Activated B cell treated with CpG ODN at 0.5 μM for 24 hours (primary cell): Measurements from ENCODE around the gene CHSY3. TPM values are rescaled to one million over a fixed set of nuclear protein-coding genes. Genes with fewer than 3 reads are reported as not detected.

Experiments used
- ATAC-seq: fragments of 200-7000 bp; cut with Tn5 transposase; one replicate; pipeline ENCODE4 v1.10.0; 2021; ENCODE audit warnings: low read depth, mild to moderate bottlenecking, moderate library complexity
- CTCF ChIA-PET: fragments of 350-600 bp; sonication (Branson Sonifier 250); formaldehyde crosslinking; loops from one replicate; lab custom pipeline; 2021; ENCODE audit warnings: antibody characterized with exemption; lab: Charles Lee
- POLR2A ChIA-PET: fragments of 350-600 bp; sonication (Branson Sonifier 250); formaldehyde crosslinking; loops from one replicate; lab custom pipeline; 2021; ENCODE audit warnings: antibody characterized with exemption; lab: Charles Lee
- DNase-seq: peaks from one replicate; pipeline ENCODE4 v3.0.0; 2022
- H3K27ac Mint-ChIP-seq: one replicate; pipeline ENCODE4 v1.8.0; 2020; ENCODE audit warnings: mixed read lengths
- H3K27me3 Mint-ChIP-seq: one replicate; pipeline ENCODE4 v1.8.0; 2021; ENCODE audit warnings: mixed read lengths
- H3K36me3 Mint-ChIP-seq: one replicate; pipeline ENCODE4 v1.8.0; 2021; ENCODE audit warnings: low read depth, mixed read lengths
- H3K4me1 Mint-ChIP-seq: one replicate; pipeline ENCODE4 v1.8.0; 2021; ENCODE audit warnings: mixed read lengths
- H3K4me3 Mint-ChIP-seq: one replicate; pipeline ENCODE4 v1.8.0; 2020; ENCODE audit warnings: mild to moderate bottlenecking, mixed read lengths
- H3K9me3 Mint-ChIP-seq: one replicate; pipeline ENCODE4 v1.8.0; 2020; ENCODE audit warnings: mixed read lengths
- intact Hi-C: fragments of 100-400 bp; cut with micrococcal nuclease; formaldehyde crosslinking; loops from one replicate; pipeline ENCODE4 v1.15.1; 2024
- total RNA-seq: library from RNA; stranded (reverse); gene quantifications from 2 replicates; pipeline ENCODE4 v1.2.3, GENCODE V29; 2022
- TF ChIP-seq, protein P1 (sequence below): fragments of 200-600 bp; IDR thresholded peaks from one replicate; pipeline ENCODE4 v1.8.0; 2022; ENCODE audit warnings: antibody characterized with exemption, mild to moderate bottlenecking

CHSY3 gene
- total RNA-seq, 1 donor from 2014 or later: not detected

GRCh38 chr5:130158036-130158435 lies 253.8 kb downstream of the CHSY3 start:
- Mint-ChIP-seq H3K36me3 (no peaks in the 10 kb centered on the region), H3K9me3 (peaks cover 3% of the 10 kb centered on the region), H3K27ac (no peak overlapping the region), H3K4me3 (no peak overlapping the region), H3K27me3 (no peaks in the 10 kb centered on the region), H3K4me1 (no peaks in the 10 kb centered on the region)
- TF ChIP-seq, protein P1, sequence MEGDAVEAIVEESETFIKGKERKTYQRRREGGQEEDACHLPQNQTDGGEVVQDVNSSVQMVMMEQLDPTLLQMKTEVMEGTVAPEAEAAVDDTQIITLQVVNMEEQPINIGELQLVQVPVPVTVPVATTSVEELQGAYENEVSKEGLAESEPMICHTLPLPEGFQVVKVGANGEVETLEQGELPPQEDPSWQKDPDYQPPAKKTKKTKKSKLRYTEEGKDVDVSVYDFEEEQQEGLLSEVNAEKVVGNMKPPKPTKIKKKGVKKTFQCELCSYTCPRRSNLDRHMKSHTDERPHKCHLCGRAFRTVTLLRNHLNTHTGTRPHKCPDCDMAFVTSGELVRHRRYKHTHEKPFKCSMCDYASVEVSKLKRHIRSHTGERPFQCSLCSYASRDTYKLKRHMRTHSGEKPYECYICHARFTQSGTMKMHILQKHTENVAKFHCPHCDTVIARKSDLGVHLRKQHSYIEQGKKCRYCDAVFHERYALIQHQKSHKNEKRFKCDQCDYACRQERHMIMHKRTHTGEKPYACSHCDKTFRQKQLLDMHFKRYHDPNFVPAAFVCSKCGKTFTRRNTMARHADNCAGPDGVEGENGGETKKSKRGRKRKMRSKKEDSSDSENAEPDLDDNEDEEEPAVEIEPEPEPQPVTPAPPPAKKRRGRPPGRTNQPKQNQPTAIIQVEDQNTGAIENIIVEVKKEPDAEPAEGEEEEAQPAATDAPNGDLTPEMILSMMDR: no peak
- intact Hi-C loops: no loop called here
- DNase-seq: no peak
- no peak for ATAC-seq
- ChIA-PET CTCF (no interaction called here), POLR2A (no interaction called here)

DNA sequence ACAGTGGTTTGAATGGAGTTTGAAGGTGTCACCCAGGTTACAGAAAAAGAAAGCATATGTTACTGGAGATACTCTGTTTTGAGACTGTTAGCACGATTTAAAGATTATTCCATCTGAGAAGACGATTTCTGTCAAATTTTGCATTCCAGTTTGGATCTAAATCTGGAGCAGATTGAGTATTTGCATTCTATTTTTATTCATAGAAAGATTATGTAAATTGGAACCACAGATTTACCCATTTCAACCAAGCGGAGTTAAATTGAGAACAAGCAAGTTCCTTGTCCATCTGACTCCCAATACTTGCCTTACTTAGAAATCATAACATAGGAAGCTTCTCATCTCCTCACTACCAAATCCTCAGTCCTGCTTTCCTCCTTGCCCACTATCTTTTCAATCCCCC lies 255.7 kb downstream of the CHSY3 start:
- ChIA-PET POLR2A (no interaction called here), CTCF (no interaction called here)
- Mint-ChIP-seq H3K27me3 (no peaks in the 10 kb centered on the region), H3K4me1 (no peaks in the 10 kb centered on the region), H3K9me3 (peaks cover 3% of the 10 kb centered on the region), H3K27ac (no peak overlapping the region), H3K36me3 (no peaks in the 10 kb centered on the region), H3K4me3 (no peak overlapping the region)
- no peak for DNase-seq
- TF ChIP-seq, protein P1: no peak
- intact Hi-C loops: no loop called here
- ATAC-seq: no peak

DNA sequence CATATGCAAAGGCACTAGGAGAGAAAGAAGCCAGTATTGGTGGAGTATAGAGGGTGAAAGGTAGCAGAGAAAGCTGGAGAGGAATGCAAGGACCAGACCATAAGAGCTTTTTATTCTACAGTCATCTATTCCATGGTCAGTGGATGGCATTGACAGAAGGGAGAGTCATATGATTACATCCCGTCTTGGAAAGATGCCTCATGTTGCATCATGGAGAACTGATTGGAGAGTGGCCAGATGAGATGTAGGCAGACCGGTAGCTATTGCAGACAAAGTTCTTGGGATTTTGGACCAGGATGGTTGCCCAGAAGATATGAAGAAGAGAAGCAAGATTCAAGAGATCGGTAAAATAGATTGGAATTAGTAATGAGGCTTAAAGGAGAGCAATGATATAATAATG lies 260.7 kb downstream of the CHSY3 start:
- no peaks in the 10 kb centered on the region for H3K36me3 Mint-ChIP-seq
- no peaks in the 10 kb centered on the region for H3K27me3 Mint-ChIP-seq
- no peak overlapping the region for H3K4me3 Mint-ChIP-seq
- H3K27ac Mint-ChIP-seq: no peak overlapping the region
- ChIA-PET CTCF (no interaction called here), POLR2A (no interaction called here)
- no peaks in the 10 kb centered on the region for H3K4me1 Mint-ChIP-seq
- H3K9me3 Mint-ChIP-seq: no peaks in the 10 kb centered on the region
- intact Hi-C loops: no loop called here
- ATAC-seq (no peak), DNase-seq (no peak)
- TF ChIP-seq, protein P1: no peak

- intact Hi-C loops: no loop called here
- Mint-ChIP-seq H3K4me3 (no peak overlapping the region), H3K4me1 (no peaks in the 10 kb centered on the region), H3K9me3 (peaks cover 3% of the 10 kb centered on the region), H3K36me3 (no peaks in the 10 kb centered on the region), H3K27ac (no peak overlapping the region), H3K27me3 (no peaks in the 10 kb centered on the region)
- no peak for ATAC-seq
- TF ChIP-seq, protein P1: no peak
- ChIA-PET POLR2A (no interaction called here), CTCF (no interaction called here)
- DNase-seq: no peak
Observed at GRCh38 chr5:130166839-130167490, 262.7 kb downstream of the CHSY3 start.

- DNase-seq: no peak
- ATAC-seq: no peak
- intact Hi-C loops: no loop called here
- TF ChIP-seq, protein P1: no peak
- H3K4me3 Mint-ChIP-seq: no peak overlapping the region
- no peak overlapping the region for H3K27ac Mint-ChIP-seq
- H3K9me3 Mint-ChIP-seq: peaks cover 3% of the 10 kb centered on the region
- no peaks in the 10 kb centered on the region for H3K36me3 Mint-ChIP-seq
- no peaks in the 10 kb centered on the region for H3K27me3 Mint-ChIP-seq
- H3K4me1 Mint-ChIP-seq: no peaks in the 10 kb centered on the region
- POLR2A ChIA-PET: no interaction called here
- CTCF ChIA-PET: no interaction called here
Observed at GRCh38 chr5:130168211-130168610, 263.9 kb downstream of the CHSY3 start.
